Endothelial cell of umbilical vein (primary cell): ENCODE data around the gene TLDC2.

Experiments used
- EZH2 ChIP-seq: IDR thresholded peaks from 2 replicates; pipeline ENCODE4 v1.6.1; 2012; ENCODE audit warnings: borderline replicate concordance, low read depth, mild to moderate bottlenecking, moderate library complexity, low read length, inconsistent platforms; ENCODE audit not compliant: severe bottlenecking
- FOS ChIP-seq: IDR thresholded peaks from 2 replicates; pipeline ENCODE4 v1.6.1; 2011; ENCODE audit warnings: mild to moderate bottlenecking, low read length, moderate library complexity, borderline replicate concordance; ENCODE audit not compliant: insufficient read depth
- POLR2A ChIP-seq: IDR thresholded peaks from 2 replicates; pipeline ENCODE4 v1.6.1; 2012; ENCODE audit warnings: low read depth, mild to moderate bottlenecking, control low read depth, low read length
- POLR2AphosphoS5 ChIP-seq: IDR thresholded peaks from 2 replicates; pipeline ENCODE4 v1.6.1; 2012; ENCODE audit warnings: low read depth, mild to moderate bottlenecking, control low read depth, low read length, moderate library complexity; ENCODE audit not compliant: insufficient read depth
- TF ChIP-seq, protein P1 (sequence below), 2 donors: IDR thresholded peaks; 1 replicate in 1 of 2; 2 replicates in 1 of 2; pipeline ENCODE4 v1.5.1; 2011; ENCODE audit warnings: low read length in 2 of 2, mild to moderate bottlenecking in 2 of 2, moderate library complexity in 2 of 2, control low read depth in 1 of 2, inconsistent platforms in 1 of 2, low read depth in 1 of 2; ENCODE audit not compliant: insufficient read depth in 1 of 2; ENCODE audit errors: extremely low read depth in 1 of 2

- TF ChIP-seq FOS: no peak
- TF ChIP-seq, protein P1, sequence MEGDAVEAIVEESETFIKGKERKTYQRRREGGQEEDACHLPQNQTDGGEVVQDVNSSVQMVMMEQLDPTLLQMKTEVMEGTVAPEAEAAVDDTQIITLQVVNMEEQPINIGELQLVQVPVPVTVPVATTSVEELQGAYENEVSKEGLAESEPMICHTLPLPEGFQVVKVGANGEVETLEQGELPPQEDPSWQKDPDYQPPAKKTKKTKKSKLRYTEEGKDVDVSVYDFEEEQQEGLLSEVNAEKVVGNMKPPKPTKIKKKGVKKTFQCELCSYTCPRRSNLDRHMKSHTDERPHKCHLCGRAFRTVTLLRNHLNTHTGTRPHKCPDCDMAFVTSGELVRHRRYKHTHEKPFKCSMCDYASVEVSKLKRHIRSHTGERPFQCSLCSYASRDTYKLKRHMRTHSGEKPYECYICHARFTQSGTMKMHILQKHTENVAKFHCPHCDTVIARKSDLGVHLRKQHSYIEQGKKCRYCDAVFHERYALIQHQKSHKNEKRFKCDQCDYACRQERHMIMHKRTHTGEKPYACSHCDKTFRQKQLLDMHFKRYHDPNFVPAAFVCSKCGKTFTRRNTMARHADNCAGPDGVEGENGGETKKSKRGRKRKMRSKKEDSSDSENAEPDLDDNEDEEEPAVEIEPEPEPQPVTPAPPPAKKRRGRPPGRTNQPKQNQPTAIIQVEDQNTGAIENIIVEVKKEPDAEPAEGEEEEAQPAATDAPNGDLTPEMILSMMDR (IDR thresholded peaks at IDR 0.05; ENCODE audit: extremely low read depth in 1 of 2, insufficient read depth in 1 of 2, low read depth in 1 of 2, low read length in 2 of 2): no peak
- TF ChIP-seq POLR2A: no peak
- TF ChIP-seq EZH2: no peak
- no peak for TF ChIP-seq POLR2AphosphoS5
Observed at GRCh38 chr20:36848677-36849076, 27.3 kb upstream of the TLDC2 start.
